Stimulated activated CD8-positive, alpha-beta memory T cell treated with anti-CD3 and anti-CD28 coated beads, Interleukin-12 subunit alpha, Interleukin-12 subunit beta, amount 100 ng/mL, for 24 hours (primary cell): Measurements from ENCODE around the gene OAT.
"Not testable (repeated sequence)": the region's sequence is repeated elsewhere in the genome, so short reads cannot be mapped to it uniquely, and the experiment has no call there.

Source experiments
- DNase-seq: peaks from one replicate; pipeline ENCODE4 v3.0.0-alpha.2; 2020; ENCODE audit errors: extremely low read depth

The OAT gene

DNA sequence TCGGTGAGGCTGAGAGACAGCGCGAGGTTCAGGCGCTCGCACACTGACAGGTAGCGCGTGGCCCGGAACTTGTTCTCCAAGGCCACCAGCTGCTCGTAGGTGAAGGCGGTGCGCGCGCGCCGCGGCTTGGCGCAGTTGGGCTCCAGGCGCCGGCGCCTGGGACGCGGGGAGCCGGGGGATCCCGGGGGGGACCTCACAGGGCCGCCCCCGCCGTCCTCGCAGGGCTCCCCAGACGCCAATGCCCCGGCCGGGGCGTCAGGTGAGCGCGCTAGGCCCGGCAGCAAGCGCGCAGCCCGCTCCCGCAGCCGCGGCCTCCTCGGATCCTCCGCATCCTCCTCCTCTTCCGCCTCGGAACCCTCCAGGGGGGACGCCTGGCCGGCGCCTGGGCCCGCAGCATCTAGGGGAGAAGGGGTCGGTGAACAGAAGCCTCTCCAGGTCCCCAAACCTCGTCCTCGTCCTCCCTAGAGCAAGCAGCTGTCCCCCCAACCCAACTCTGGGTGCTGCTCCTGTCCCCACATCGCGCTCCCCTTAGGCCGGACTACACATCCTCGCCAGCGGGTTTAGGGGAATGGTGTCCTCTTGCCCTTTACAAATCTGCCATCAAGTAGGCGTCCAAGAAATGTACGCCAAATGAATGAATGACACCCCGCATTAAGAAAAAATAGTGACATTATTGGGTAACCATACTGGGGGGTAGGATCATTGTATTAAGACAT, 29.2 kb upstream of the OAT start:
- DNase-seq = no peak

DNA sequence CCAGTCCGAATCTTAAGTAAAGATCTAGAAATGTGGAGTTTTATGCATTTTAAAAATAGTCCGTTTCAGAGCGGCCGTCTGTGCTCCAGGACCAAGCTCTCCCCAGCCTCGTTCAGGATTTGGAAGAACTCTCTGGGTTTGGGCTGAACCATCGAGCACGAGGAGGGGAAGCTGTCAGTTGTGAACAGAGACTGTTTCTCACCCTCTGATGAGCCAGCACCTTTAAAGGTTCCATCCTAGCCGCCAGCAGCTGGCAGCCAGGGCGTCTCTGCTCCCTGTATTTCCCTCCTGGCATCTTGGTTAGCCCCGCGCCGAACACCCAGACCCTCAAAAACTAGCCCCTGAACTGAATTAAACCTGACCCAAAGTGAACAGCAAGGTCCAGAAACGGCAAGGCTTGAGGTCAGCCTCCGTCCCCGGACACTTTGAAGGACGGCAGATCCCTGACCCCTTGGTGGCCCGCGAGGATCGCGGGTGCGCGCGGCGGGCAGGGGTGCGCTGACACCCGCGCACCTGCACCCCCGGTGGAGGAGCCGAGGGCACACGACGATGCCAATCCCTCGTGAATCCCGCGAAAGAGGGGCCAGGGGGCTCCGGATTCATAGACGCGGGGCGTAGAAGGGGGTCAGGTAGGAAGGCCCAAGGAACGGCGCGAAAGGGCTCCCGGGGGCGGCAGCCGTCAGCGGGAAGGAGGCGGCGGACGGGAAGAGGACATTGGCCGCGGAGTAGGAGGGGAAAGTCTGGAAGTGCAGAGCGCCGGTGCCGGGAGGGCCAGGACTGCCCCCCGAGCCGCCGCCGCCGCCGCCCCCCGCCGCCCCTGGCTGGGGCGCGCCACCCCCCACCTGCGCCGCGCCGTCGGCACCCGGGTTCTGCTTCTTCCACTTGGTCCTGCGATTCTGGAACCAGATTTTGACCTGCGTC, 28.4 kb upstream of the OAT start:
- DNase-seq = no peak

DNA sequence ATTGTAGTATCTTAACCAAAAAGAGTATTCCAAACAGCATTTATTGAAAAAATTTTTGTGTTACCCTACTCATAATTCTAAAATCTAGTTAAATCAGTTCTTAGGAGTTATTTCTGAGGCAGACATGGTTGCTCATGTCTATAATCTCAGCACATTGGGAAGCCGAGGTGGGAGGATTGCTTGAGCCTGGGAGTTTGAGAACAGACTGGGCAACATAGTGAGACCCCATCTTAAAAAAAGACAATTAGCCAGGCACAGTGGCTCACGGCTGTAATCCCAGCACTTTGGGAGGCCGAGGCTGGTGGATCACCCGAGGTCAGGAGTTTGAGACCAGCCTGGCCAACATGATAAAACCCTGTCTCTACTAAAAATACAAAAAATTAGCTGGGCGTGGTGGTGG, 23.0 kb upstream of the OAT start:
- not testable (repeated sequence) for DNase-seq

DNA sequence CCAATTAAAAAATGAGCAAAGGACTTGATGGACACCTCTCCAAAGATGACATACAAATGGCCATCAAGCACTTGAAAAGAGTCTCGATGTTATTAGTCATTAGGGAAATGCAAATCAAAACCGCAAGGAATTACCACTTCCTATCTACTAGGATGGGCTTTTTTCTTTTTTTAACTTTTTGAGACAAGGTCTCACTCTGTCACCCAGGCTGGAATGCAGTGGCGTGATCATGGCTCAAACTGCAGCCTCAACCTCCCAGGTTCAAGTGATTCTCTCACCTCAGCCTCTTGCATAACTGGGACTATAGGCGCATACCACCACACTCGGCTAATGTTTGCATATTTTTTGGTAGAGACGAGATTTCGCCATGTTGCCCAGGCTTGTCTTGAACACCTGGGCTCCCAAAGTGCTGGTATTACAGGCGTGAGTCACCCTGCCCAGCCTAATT, 17.5 kb upstream of the OAT start:
- no peak for DNase-seq

DNA sequence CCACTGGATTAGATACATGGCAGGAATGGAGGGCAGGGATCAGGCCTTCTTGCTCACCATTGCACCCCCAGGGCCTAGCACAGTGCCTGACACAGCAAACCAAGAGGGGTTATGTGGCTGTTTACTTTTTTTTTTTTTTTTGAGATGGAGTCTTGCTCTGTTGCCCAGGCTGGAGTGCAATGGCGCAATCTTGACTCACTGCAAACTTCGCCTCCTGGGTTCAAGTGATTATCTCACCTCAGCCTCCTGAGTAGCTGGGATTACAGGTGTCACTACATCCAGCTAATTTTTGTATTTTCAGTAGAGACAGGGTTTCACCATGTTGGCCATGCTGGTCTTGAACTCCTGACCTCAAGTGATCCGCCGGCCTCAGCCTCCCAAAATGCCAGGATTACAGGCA, 17.0 kb upstream of the OAT start:
- DNase-seq = not testable (repeated sequence)

DNA sequence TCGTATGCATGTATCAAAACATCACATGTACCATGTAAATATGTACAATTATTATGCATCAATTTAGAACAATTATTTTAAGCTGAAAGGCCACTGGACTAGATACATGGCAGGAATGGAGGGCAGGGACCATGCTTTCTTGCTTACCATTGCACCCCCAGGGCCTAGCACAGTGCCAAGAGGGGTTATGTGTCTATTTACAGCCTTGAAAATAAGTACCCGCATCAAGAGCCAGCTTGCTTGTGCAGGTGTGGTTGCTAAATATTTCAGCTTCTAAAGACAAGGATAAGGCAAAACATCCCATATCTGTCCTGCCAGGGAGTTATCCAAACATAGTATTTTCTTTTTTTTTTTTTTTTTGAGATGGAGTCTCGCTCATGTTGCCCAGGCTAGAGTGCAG, 14.7 kb upstream of the OAT start:
- DNase-seq = no peak

DNA sequence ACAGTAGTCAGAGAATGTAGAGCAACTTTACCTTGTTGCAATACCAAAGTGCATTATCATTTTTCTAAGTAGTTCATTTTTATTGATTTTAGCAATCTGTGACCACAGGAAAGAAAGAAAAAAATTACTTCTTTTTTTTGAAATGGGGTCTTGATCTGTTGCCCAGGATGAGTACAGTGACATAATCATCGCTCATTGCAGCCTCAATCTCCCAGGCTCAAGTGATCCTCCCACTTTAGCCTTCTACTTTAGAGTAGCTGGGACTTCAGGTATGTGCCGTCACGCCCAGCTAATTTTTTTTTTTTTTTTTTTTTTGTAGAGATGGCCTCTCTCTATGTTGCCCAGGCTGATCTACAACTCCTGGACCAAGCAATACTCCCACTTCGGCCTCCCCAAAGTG, 11.4 kb upstream of the OAT start:
- DNase-seq = no peak

DNA sequence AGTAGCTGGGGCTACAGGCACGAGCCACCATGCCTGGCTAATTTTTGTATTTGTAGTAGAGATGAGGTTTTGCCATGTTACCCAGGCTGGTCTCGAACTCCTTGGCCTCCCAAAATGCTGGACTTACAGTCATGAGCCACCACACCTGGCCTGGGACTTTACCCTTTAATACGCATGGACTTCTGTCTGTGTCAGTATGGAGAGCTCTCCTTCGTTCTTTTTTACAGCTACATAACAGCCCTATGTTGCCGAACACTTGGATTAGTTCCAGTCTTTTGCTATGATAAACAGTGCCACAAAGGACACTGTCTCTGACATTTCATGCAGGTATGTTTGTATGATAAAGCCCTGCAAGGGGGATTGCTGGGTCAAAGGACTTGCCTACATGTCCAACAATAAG, 10.9 kb upstream of the OAT start:
- DNase-seq = no peak

DNA sequence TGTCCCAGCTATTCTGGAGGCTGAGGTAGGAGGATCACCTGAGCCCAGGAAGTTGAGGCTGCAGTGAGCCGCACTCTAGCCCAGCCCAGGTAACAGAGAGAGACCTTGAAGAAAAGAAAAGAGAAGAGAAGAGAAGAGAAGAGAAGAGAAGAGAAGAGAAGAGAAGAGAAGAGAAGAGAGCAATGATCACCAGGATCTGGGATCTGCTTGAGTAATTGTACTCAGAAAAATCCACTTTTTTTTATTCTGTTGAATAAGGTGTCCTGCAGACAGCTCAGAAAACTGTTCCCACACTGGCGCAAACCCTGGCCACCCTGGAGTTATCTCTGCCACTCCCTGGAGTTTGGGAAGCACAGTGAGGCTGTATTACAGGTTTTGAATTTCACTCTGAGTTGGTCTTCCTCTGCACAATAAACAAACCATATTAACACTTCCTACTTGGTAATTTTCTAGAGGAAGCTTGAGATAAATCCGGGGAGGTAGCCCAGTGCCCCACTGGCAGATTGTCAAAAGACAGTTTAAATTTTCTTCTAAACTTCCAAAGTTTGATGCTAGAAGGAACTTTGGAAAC, 9.6 kb upstream of the OAT start:
- DNase-seq = no peak

DNA sequence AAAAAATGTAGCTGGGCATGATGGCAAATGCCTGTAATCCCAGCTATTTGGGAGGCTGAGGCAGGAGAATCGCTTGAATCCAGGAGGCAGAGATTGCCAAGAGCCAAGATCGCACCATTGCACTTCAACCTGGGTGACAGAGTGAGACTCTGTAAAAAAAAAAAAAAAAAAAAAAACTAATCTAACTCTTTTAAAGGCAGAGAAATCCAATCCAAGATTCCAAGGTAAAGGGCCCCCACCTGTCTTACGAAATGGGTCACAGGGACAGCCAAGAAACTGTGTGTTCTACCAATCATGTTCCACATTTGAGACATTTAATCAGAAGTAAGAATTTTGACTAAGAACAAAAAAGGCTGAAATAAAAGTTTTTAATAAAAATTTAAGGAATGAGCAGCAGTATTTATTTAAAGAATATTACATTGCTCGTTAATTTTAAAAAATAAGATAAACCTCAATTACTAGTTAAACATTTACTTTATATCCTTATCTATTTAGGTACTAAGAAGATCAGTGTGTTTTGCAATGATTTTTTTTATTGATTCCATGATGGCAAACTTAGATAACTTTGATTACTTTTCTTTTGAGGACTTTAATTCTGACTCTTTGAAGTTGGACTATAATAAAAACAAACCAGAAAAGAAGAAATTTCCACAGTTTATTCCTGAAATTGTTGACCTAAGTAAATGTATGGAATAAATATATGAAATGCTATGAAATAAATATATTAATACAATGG, 6.7 kb upstream of the OAT start:
- DNase-seq = no peak

DNA sequence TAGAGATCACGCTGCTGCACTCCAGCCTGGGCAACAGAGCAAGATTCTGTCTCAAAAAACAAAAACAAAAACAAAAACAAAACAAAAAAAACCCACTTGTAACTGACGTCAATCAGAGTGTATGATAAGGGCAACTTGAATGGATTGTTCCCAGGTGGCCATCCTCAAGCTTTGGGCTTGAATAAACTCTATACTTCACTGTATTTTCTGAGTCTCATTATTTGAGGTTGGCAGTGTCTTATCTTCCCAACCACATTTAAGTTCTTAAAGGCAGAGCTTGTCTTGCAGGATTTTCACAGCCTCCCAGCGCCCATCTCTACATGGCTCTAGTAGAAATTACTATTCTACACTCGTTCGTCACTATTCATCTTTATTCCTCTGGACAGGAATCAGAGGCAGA, 5.1 kb upstream of the OAT start:
- no peak for DNase-seq

DNA sequence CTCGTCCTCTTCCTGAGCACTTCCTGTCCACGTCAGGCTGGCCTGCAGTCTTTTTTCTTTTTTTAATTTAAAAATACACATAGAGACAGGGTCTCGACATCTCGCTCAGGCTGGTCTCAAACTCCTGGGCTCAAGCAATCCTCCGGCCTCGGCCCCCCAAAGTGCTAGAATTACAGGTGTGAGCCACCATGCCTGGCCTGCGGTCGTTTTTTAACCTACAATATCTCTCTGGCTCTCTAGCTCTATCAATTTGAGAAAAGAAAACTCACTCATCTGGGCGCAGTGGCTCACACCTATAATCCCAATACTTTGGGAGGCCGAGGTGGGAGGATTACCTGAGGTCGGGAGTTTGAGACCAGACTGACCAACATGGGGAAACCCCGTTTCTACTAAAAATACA, 4.0 kb upstream of the OAT start:
- no peak for DNase-seq

DNA sequence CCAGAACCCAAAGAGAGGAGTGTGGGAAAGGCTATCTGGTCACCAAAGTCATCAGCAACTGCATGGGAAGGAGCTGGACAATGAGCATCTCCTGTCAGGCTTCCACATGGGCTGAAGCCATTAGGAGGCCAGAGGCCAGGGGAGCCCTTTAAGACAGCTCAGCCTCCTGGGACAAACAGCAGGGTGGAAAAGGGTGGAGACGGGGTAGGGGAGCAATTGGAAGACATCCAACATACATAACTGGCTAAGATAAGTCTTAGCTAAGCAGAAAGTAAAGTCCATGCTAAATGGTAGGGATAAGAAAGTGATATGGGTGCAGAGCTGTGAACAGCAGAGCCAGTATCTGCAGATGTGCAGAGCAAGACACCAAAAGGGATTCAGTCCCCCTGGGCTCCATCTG, 1.5 kb upstream of the OAT start:
- DNase-seq = no peak

DNA sequence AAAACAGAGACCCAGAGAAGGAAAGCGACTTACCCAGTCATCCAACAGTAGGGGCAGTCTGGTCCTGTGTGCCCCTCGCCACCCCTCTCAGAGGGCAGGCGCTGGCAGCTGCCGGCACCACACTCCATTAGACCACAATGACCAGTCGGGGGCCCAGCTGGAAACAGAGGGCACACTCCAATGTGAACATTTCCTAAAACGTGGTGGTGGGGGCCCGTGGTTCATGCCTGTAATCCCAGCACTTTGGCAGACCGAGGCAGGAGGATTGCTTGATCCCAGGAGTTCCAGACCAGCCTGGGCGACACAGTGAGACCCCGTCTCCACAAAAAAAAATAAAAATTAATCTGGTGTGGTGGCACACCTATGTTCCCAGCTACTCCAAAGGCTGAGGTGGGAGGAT, 912 bp upstream of the OAT start:
- no peak for DNase-seq

DNA sequence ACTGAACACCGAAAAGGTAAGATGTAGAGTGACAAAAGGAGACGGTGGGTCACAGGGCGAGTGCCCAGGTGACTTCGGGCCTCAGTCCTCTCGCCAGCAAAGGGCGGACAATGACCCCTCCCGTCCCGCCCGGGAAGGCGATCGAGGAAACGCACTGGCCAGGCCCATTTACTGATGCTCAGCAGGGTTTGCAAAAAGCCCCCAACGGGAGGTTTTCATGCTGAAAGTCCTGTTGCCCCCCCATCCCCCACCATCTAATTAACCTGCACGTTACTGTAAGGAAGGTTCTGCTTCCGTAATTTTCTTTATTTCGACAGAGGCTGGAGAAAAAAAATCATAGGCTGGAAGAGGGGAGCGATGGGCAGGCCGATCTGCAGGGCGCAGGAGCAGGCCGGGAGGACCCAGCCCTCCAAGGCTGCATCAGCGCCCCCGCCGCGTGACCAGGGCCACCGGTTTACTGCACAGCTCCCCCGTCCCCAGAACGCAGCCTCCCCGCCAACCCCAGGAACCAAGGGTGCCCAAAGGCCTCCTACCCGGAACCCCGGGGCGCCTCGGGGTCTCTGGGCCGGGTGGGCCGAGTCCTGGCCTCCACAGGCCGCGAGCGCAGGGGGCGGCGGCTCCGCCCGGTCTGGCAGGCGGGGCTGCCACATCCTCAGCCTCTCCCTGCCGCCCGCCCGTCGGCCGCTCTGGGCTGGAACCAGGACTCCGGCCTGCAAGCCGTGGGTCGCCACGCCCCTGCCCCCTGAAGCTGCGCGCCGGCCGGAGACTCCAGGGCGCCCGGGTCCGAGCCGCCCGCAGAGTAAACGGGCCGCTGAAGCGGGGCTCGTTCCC, 613 bp downstream of the OAT start:
- peak; percentile 8 for DNase-seq

DNA sequence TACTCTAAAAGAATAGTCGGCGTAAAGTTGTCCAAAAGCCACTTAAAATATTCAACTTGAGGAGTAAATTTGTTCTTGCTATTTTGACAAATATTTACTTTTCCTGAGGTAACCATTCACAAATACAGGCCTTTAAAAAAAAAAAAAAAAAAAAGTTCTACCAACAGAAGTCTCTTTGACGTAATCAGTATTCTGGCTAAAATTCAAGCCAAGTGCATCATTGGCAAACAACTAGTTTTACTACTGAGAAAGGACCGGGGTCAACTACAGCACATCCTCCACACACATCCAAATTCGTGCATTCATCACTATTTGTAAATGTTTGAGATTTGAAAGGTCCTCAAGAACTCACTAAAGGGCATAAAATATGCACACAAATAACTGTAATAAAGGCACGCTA, 2.0 kb downstream of the OAT start:
- no peak for DNase-seq

DNA sequence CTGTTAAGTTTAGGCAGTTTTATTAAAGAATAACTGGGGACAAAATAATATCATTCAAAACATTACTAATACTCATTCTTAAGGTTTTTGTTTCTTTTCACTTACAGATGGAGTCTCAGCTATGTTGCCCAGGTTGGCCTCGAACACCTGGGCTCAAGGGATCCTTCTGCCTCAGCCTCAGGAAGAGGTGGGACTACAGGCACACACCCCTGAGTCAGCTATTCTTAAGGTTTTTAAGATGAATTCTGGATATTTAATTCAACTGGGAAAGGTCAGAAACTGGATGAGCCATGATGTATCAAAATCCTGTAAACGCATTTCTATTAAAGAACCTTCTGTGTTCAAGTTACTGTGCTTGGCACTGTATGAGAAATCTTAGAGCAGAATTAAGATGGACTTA, 3.5 kb downstream of the OAT start:
- DNase-seq = no peak

DNA sequence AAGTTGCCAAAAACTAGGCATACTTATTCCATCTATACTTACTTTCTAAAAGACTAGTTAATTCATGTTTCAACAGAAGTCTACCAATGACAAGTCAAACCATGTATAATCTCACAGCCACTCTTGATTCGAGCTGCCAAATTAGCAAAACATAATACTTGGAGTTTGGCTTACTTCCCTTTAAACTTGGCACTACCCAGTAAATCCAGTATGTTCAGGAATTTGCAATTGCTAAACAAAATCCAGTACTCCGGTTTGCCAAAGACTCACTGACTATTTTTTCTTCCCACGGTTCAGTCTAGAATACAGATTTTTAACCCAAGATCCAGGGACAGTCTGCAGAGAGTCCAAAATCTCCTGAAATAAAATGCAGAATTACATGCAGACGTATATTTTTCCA, 4.6 kb downstream of the OAT start:
- no peak for DNase-seq

DNA sequence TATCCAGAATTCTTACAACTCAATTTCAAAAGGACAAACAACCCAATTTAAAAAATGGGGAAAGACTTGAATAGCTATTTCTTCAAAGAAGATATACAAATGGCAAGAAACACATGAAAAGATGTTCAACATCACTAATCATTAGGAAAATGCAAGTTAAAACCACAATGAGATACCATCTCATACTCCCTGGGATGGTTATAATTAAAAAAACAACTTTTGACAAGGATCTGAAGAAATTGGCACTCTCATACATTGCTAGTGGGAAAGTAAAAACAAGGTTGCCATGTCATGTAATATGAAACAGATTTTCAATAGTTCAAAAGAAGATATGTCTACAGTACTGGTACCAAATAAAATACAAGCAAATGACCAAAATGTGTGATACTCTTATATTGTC, 9.0 kb downstream of the OAT start:
- no peak for DNase-seq

DNA sequence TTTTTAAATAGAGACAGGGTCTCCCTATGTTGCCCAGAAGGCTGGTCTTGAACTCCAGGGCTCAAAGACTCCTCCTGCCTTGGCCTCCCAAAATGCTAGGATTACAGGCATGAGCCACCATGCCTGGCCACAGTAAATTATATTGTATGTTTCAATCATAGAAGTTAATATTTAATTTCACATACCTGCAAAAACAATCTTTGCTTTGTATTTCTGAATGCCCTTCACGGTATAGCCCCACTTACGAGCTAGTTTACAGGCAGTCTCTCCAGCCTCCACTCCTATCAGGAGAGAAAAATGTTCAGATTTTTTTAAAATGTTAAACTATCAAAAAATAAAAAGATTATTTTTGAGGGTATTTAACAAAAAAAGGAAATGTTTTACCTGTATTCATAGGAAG, 10.4 kb downstream of the OAT start:
- no peak for DNase-seq

DNA sequence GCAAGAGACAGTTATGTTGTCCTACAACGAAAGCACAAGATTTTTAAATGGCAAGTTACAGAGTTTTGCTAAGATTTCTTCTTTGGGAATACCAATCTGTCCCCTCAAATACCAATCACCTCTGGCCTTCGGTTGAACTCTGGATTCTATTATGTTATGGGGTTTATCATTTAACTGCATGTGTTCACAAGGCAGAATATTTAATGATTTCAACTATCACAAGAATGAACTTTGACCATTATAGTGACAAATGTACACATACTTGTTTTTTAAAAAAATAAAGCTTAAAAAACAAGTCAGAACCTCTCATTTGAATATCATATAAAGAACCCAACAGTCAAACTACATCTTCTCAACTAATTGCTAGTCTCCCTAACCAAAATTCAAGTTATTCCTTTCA, 11.3 kb downstream of the OAT start:
- DNase-seq = no peak
